Suprapubic skin (tissue), 4 donors: Measurements from ENCODE around the gene CDC20B.

Experiments
- CTCF ChIP-seq, 2 donors: fragments of 200-600 bp in 1 of 2; fragments of 450-650 bp in 1 of 2; sonication (generic) in 1 of 2; IDR thresholded peaks; one replicate each; pipeline ENCODE4 v1.5.1; 2016 to 2019; ENCODE audit warnings: antibody characterized with exemption in 2 of 2, mild to moderate bottlenecking in 1 of 2, moderate library complexity in 1 of 2
- EP300 ChIP-seq: sonication (generic); formaldehyde crosslinking; IDR thresholded peaks from one replicate; pipeline ENCODE4 v1.6.1; 2017; ENCODE audit warnings: antibody characterized with exemption
- POLR2A ChIP-seq, 2 donors: fragments of 450-650 bp; IDR thresholded peaks; one replicate each; pipeline ENCODE4 v1.6.1; 2017; ENCODE audit warnings: antibody characterized with exemption in 2 of 2, mild to moderate bottlenecking in 2 of 2, moderate library complexity in 2 of 2
- POLR2AphosphoS5 ChIP-seq, 3 donors: sonication (generic); formaldehyde crosslinking; IDR thresholded peaks; one replicate each; pipeline ENCODE4 v1.6.1; 2017; ENCODE audit warnings: antibody characterized with exemption in 3 of 3

- TF ChIP-seq POLR2A (IDR thresholded peaks at IDR 0.05): no peak
- TF ChIP-seq POLR2AphosphoS5 (IDR thresholded peaks at IDR 0.05): no peak
- TF ChIP-seq CTCF (IDR thresholded peaks at IDR 0.05): no peak
- no peak for TF ChIP-seq EP300
Measured at GRCh38 chr5:55101556-55102276, 71.3 kb downstream of the CDC20B start.
